Lower leg skin (tissue), 4 donors: Measurements from ENCODE around the gene GHITM. TPM values are rescaled to one million over a fixed set of nuclear protein-coding genes. Genes with fewer than 3 reads are reported as not detected.
A peak's percentile ranks its signal among the peaks of the same experiment; 100 is the strongest.

Experiments
- DNase-seq, 2 donors: peaks; one replicate each; pipeline ENCODE4 v3.0.0-alpha.2; 2019; ENCODE audit warnings: low spot score in 2 of 2
- H3K4me3 ChIP-seq: fragments of 200-600 bp; sonication (generic); 2 replicates; pipeline ENCODE4 v1.5.1; 2017; ENCODE audit warnings: mild to moderate bottlenecking, low read depth; ENCODE audit not compliant: poor library complexity, severe bottlenecking
- CTCF ChIP-seq, 3 donors: fragments of 450-650 bp; IDR thresholded peaks; one replicate each; pipeline ENCODE4 v1.5.1; 2016; ENCODE audit warnings: antibody characterized with exemption in 3 of 3, mild to moderate bottlenecking in 3 of 3, moderate library complexity in 2 of 3
- POLR2A ChIP-seq, 2 donors: fragments of 450-650 bp; IDR thresholded peaks; one replicate each; pipeline ENCODE4 v1.6.1; 2016 to 2017; ENCODE audit warnings: antibody characterized with exemption in 2 of 2, mild to moderate bottlenecking in 1 of 2, moderate library complexity in 1 of 2
- WGBS, 2 donors: methylation state at CpG; one replicate each; pipeline ENCODE4 v1.1.5; 2018; 5-methylcytosine and 5-hydroxymethylcytosine counted together
- intact Hi-C: fragments of 100-400 bp; cut with DNase I; formaldehyde crosslinking; loops from one replicate; pipeline ENCODE4 v1.15.0; 2023; ENCODE audit warnings: low total_unique reads
- total RNA-seq, 4 donors: library from RNA; depleted of rRNA; stranded (reverse); fragments of >200 nt; gene quantifications; one replicate each; pipeline ENCODE4 v1.1.0, GENCODE V29; 2016

Gene GHITM
- total RNA-seq, 4 donors from 2014 or later = 103 to 142 (median 127) TPM

- TF ChIP-seq CTCF (IDR thresholded peaks at IDR 0.05) = no peak
- peak in 1 of 2 donors; percentile 76 for DNase-seq
- intact Hi-C loops = no loop called here
- H3K4me3 ChIP-seq = no peak overlapping the region
- 83 to 85% methylated on average over 9 of the region's 9 CpGs for WGBS, 2 donors
Observed at GRCh38 chr10:84172467-84173356, 33.4 kb downstream of the GHITM start.

- H3K4me3 ChIP-seq = no peak within 1 kb of the TSS
- 45 to 53% methylated on average over 2 of the region's 2 CpGs for WGBS, 2 donors
- no peak for TF ChIP-seq CTCF (IDR thresholded peaks at IDR 0.05)
- TF ChIP-seq POLR2A (IDR thresholded peaks at IDR 0.05) = no peak
- intact Hi-C loops = no loop called here
- peak in 1 of 2 donors; percentile 18 for DNase-seq
Observed at GRCh38 chr10:84173501-84173929, 34.2 kb downstream of the GHITM start, which contains the start of gene GPR15LG. Gene GPR15LG (plus strand): TSS chr10:84173801. CDS start chr10:84173852, 51 bp downstream.

GRCh38 chr10:84175436-84175835 lies 36.1 kb downstream of the GHITM start:
- intact Hi-C loops = no loop called here
- DNase-seq = peak in 1 of 2 donors; percentile 39
- 88 to 89% methylated on average over 6 of the region's 6 CpGs for WGBS, 2 donors
- no peak for TF ChIP-seq CTCF (IDR thresholded peaks at IDR 0.05)
- no peak for TF ChIP-seq POLR2A (IDR thresholded peaks at IDR 0.05)
- H3K4me3 ChIP-seq = no peak overlapping the region

- TF ChIP-seq CTCF (IDR thresholded peaks at IDR 0.05) (no peak), POLR2A (IDR thresholded peaks at IDR 0.05) (no peak)
- 60 to 64% methylated on average over 4 of the region's 4 CpGs for WGBS, 2 donors
- DNase-seq = peak in 1 of 2 donors; percentile 73
- intact Hi-C loops = no loop called here
- H3K4me3 ChIP-seq = no peak overlapping the region
Observed at GRCh38 chr10:84176351-84176750, 37.0 kb downstream of the GHITM start.

GRCh38 chr10:84176836-84177474 lies 37.6 kb downstream of the GHITM start:
- 38 to 63% methylated on average over 2 to 4 of the region's 4 CpGs for WGBS, 2 donors
- no peak overlapping the region for H3K4me3 ChIP-seq
- DNase-seq = peak in 1 of 2 donors; percentile 79
- intact Hi-C loops = no loop called here
- TF ChIP-seq POLR2A (IDR thresholded peaks at IDR 0.05) (no peak), CTCF (IDR thresholded peaks at IDR 0.05) (no peak)
